Measurements from ENCODE around the gene RASGRP1.

- TF ChIP-seq CTCF (conservative IDR thresholded peaks at IDR 0.05) (no peak), EZH2 (IDR thresholded peaks at IDR 0.05; ENCODE audit: low read depth) (no peak)
Observed at GRCh38 chr15:38558372-38559059, 6.1 kb downstream of the RASGRP1 start.

Measured in PC-9 (cell line).